ACHN (cell line): ENCODE data around the gene MKNK2.

Experiments used
- DNase-seq: peaks from one replicate; pipeline ENCODE4 v3.0.0-alpha.2; 2015
- in situ Hi-C: cut with HindIII; loops from 2 replicates; pipeline ENCODE4 v1.10.0; 2017; ENCODE audit warnings: low sequenced_read_pairs, low pct_ligation_motif_present, low pct_unique_long_range_greater_than_20kb

The MKNK2 gene

GRCh38 chr19:2060884-2061494, 9.9 kb upstream of the MKNK2 start:
- DNase-seq, result peak; percentile 76
- in situ Hi-C loops, result no loop called here

GRCh38 chr19:2059422-2060201, 8.6 kb upstream of the MKNK2 start:
- in situ Hi-C loops, result no loop called here
- peak; percentile 83 for DNase-seq

- in situ Hi-C loops, result no loop called here
- no peak for DNase-seq
Observed at GRCh38 chr19:2058570-2059421, 7.8 kb upstream of the MKNK2 start.

DNA sequence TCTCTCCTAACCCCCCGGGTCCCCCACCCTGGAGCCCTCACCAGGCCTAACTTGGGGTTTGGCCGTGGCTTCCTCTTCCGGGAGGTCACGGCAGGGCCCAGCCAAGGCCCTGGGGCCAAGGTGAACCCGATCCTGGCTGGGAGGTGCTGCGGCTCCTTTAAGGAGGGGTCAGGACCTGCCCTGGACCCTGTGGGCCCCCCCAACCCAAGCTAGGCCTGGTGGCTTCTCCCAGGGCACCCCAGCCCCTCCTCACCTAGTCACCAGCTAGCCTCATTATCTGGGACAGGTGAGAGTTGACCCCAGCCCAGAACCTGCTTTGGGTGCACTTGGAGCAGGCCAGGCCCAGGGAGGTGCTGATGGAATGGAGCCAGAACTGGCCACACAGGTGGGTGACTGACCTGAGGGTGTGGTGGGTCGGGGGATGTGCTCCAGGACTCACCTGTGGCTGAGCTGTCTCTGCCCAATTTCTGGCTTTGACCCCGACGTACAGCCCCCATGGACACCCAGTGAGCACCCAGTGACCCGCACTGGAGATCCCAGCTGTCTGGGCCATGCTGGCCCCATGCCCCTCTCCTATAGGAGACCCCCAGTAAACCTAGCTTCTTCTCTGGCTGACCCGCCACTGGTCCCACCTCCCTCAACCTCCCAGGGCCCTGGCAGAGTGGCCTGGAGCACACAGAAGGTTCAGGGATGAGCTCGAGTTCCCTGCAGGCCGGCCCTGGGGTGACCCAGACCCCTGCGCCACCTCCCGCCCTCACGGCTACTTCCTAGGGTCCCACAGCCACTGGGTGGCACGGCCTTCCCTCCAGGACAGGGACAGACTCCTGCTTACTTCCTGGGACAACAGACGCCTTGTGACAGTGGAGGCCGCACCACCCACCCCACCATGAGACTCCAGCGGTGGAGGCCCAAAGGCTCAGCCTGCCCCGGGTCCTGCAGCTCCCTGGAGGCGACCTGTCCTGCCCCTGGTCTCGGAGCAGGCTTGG, 6.7 kb upstream of the MKNK2 start:
- DNase-seq, result no peak
- in situ Hi-C loops, result no loop called here

- DNase-seq, result no peak
- in situ Hi-C loops, result no loop called here
Observed at GRCh38 chr19:2056837-2057192, 5.8 kb upstream of the MKNK2 start.

DNA sequence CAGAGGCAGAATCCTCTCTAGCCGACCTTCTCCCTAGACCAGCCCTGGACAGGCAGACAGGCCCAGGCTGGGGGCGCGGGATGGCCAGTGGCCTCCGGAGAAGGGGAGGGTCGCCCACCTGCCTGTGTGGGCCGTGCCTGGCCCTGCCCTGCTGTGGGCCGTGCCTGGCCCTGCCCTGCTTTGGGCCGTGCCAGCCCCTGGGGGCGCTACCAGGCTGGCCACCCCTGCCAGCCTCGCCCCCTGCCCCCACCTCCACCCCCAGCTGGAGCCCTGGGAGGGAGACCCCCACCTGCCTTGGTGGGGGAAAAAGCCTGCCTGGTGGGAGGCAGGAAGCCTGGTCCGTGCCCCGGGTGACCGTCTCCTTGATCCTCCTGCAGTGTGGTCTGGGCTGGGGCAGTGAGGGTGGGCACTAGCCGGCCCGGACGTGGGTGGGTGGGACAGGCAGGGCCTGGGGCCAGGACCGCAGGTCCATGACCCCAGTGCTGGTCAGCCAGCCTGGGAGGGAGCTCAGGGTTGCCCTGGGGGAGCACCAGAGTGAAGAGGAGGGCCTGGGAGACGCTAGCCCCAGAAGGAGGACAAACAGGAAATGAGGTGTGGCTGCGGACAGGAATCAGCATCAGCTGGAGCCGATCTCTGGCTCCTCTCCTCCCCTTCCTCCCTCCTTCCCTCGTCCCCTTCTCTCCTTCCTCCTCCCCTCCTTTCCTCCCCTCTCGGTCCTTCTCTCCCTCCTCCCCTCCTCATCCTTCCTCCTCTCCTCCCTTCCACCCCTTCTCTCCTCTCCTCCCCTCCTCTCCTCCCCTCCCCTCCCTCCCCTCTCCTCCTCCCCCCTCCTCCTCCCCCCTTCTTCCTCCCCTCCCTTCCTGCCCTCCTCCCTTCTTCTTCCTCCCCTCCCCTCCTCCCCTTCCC, 5.1 kb upstream of the MKNK2 start:
- peak; percentile 62 for DNase-seq
- in situ Hi-C loops, result no loop called here

- no peak for DNase-seq
Observed at GRCh38 chr19:2054763-2055162, 3.7 kb upstream of the MKNK2 start.

GRCh38 chr19:2053601-2054389, 2.8 kb upstream of the MKNK2 start:
- in situ Hi-C loops, result no loop called here
- DNase-seq, result no peak

More at GRCh38 chr19:2054763-2055162, 3.7 kb upstream of the MKNK2 start:
- in situ Hi-C loops, result no loop called here

DNA sequence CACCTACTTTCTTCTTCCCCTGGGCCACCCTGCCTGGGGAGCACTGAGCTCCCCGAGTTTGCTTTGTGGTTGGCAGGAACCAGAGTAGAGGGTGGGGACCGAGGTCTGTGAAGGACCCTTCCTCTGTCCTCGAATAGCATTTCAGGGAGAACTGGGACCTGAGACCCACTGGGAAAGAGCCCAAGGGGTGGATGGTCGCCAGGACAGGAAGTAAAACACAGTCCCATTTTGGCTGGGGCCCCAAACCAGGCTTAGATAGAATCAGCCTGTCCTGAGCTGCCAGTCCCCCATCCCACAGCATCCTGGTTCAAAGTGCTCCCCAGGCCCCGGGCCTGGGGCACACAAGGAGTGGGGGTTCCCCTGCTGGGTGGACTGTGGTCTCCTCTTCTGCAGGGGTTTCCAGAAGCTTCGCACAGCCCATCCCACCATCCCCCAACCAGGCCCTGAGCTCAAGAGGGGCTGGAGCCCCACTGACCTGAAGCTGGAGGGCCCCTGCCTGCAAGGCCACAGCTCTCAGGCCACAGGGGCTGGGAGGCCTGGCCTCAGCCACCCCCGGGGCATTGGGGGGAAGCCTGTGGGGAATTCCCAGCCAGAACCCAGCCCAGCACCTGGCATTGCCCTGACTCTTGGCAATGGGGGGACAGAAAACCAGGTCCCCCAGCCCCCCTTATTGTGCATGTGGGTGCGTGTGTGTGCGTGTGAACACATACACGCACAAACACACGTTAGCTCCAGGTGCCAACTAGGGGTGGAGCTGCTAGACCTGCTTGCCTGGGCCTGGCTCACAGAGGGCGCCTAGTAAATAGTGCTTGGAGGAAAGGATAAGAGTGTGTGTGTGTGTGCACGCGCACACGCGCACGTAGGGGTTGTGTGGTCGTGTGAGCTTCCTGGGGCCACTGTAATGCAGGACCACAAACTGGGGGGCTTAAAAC, 995 bp upstream of the MKNK2 start:
- in situ Hi-C loops, result no loop called here
- no peak for DNase-seq

- in situ Hi-C loops, result no loop called here
Observed at GRCh38 chr19:2050349-2050990, 574 bp downstream of the MKNK2 start.

GRCh38 chr19:2049741-2050348, 1.2 kb downstream of the MKNK2 start:
- DNase-seq, result peak; percentile 53
- in situ Hi-C loops, result no loop called here

More at GRCh38 chr19:2050349-2050990, 574 bp downstream of the MKNK2 start:
- no peak for DNase-seq

GRCh38 chr19:2048959-2049740, 1.9 kb downstream of the MKNK2 start:
- in situ Hi-C loops, result no loop called here
- DNase-seq, result no peak

- no peak for DNase-seq
- in situ Hi-C loops, result no loop called here
Observed at GRCh38 chr19:2048104-2048958, 2.7 kb downstream of the MKNK2 start.
